MM.1S (cell line): ENCODE measurements around the gene ADGRE1.

Experiments
- DNase-seq: peaks from one replicate; pipeline ENCODE4 v3.0.0-alpha.2; 2015
- H2AFZ ChIP-seq: fragments of 300-600 bp; sonication (generic); 2 replicates; pipeline ENCODE4 v1.6.0; 2016; ENCODE audit warnings: antibody characterized with exemption, low read length
- H3F3A ChIP-seq: fragments of 300-600 bp; sonication (generic); 2 replicates; pipeline ENCODE4 v1.6.1; 2016; ENCODE audit warnings: mild to moderate bottlenecking, antibody characterized with exemption, low read length, moderate library complexity, mixed read lengths; ENCODE audit not compliant: insufficient read depth
- H3K27ac ChIP-seq: fragments of 300-600 bp; sonication (generic); 2 replicates; pipeline ENCODE4 v1.5.1; 2016; ENCODE audit warnings: mild to moderate bottlenecking, low read length
- H3K27me3 ChIP-seq: fragments of 300-600 bp; sonication (generic); replicated peaks from 2 replicates; pipeline ENCODE4 v1.6.0; 2016; ENCODE audit warnings: low read length; ENCODE audit not compliant: insufficient read depth
- H3K36me3 ChIP-seq: fragments of 300-600 bp; sonication (generic); replicated peaks from 2 replicates; pipeline ENCODE4 v1.6.1; 2016; ENCODE audit warnings: mild to moderate bottlenecking, low read length, mixed read lengths; ENCODE audit not compliant: insufficient read depth
- H3K4me1 ChIP-seq: fragments of 300-600 bp; sonication (generic); 2 replicates; pipeline ENCODE4 v1.6.1; 2016; ENCODE audit warnings: low read length, mixed read lengths
- H3K4me2 ChIP-seq: fragments of 300-600 bp; sonication (generic); 2 replicates; pipeline ENCODE4 v1.6.0; 2016; ENCODE audit warnings: low read depth, low read length
- H3K4me3 ChIP-seq: fragments of 300-600 bp; sonication (generic); 2 replicates; pipeline ENCODE4 v1.5.1; 2016; ENCODE audit warnings: low read length, mixed read lengths
- H3K79me2 ChIP-seq: fragments of 300-600 bp; sonication (generic); 2 replicates; pipeline ENCODE4 v1.6.1; 2016; ENCODE audit warnings: mixed run types, low read length, mixed read lengths
- H3K9ac ChIP-seq: fragments of 300-600 bp; sonication (generic); 2 replicates; pipeline ENCODE4 v1.6.1; 2016; ENCODE audit warnings: low read length, mixed read lengths
- H3K9me2 ChIP-seq: fragments of 300-600 bp; sonication (generic); replicated peaks from 2 replicates; pipeline ENCODE4 v1.6.1; 2016; ENCODE audit warnings: mild to moderate bottlenecking, low read length, mixed read lengths; ENCODE audit not compliant: insufficient read depth
- H3K9me3 ChIP-seq: fragments of 300-600 bp; sonication (generic); replicated peaks from 2 replicates; pipeline ENCODE4 v1.6.1; 2016; ENCODE audit warnings: mild to moderate bottlenecking, low read length, mixed read lengths; ENCODE audit not compliant: insufficient read depth
- H4K20me1 ChIP-seq: fragments of 300-600 bp; sonication (generic); 2 replicates; pipeline ENCODE4 v1.6.1; 2016; ENCODE audit warnings: mild to moderate bottlenecking, low read length, moderate library complexity, mixed read lengths; ENCODE audit not compliant: insufficient read depth
- EZH2 ChIP-seq: fragments of 300-600 bp; sonication (generic); optimal IDR thresholded peaks from 2 replicates; pipeline ENCODE3; 2017; ENCODE audit warnings: low read depth, mild to moderate bottlenecking, antibody characterized with exemption, low read length, mixed read lengths
- EZH2phosphoT487 ChIP-seq: fragments of 300-600 bp; sonication (generic); IDR thresholded peaks from 2 replicates; pipeline ENCODE4 v1.6.1; 2018; ENCODE audit warnings: antibody characterized with exemption, low read length
- TF ChIP-seq, protein P1 (sequence below): fragments of 300-600 bp; sonication (generic); IDR thresholded peaks from 2 replicates; pipeline ENCODE4 v1.5.1; 2016; ENCODE audit warnings: antibody characterized with exemption, low read length, mixed read lengths

Gene ADGRE1

DNA sequence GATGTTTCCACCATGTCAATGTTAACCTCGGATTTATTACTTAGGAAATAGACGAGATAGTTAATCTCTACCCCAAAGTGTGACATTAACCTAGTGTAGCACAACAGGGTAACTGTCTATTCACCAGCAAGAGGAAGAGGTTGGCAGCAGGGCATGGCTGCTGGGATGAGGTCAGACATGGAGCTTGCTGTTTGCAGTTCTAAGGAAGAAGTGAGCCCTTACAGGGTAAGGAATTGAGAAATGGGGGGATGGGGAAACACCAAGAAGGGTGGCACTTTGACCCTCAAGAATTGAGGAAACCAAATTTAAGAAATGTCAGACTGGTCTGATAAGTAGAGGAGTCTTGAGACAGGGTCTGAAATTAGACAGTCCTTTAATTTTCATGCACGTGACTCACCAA lies 71.4 kb downstream of the ADGRE1 start:
- TF ChIP-seq, protein P1, sequence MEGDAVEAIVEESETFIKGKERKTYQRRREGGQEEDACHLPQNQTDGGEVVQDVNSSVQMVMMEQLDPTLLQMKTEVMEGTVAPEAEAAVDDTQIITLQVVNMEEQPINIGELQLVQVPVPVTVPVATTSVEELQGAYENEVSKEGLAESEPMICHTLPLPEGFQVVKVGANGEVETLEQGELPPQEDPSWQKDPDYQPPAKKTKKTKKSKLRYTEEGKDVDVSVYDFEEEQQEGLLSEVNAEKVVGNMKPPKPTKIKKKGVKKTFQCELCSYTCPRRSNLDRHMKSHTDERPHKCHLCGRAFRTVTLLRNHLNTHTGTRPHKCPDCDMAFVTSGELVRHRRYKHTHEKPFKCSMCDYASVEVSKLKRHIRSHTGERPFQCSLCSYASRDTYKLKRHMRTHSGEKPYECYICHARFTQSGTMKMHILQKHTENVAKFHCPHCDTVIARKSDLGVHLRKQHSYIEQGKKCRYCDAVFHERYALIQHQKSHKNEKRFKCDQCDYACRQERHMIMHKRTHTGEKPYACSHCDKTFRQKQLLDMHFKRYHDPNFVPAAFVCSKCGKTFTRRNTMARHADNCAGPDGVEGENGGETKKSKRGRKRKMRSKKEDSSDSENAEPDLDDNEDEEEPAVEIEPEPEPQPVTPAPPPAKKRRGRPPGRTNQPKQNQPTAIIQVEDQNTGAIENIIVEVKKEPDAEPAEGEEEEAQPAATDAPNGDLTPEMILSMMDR = no peak
- TF ChIP-seq EZH2phosphoT487 (no peak), EZH2 (no peak)
- H3F3A ChIP-seq = no peaks in the 10 kb centered on the region
- H3K9me2 ChIP-seq = no peaks in the 10 kb centered on the region
- peaks cover 71% of the 10 kb centered on the region for H3K27me3 ChIP-seq
- H3K36me3 ChIP-seq = no peaks in the 10 kb centered on the region
- H3K4me3 ChIP-seq = no peak overlapping the region
- no peak overlapping the region for H3K9ac ChIP-seq
- no peaks in the 10 kb centered on the region for H4K20me1 ChIP-seq
- H2AFZ ChIP-seq = no peak overlapping the region
- no peak for DNase-seq
- no peaks in the 10 kb centered on the region for H3K4me1 ChIP-seq
- no peaks in the 10 kb centered on the region for H3K9me3 ChIP-seq
- H3K4me2 ChIP-seq = no peak overlapping the region
- no peak overlapping the region for H3K27ac ChIP-seq
- no peaks in the 10 kb centered on the region for H3K79me2 ChIP-seq

DNA sequence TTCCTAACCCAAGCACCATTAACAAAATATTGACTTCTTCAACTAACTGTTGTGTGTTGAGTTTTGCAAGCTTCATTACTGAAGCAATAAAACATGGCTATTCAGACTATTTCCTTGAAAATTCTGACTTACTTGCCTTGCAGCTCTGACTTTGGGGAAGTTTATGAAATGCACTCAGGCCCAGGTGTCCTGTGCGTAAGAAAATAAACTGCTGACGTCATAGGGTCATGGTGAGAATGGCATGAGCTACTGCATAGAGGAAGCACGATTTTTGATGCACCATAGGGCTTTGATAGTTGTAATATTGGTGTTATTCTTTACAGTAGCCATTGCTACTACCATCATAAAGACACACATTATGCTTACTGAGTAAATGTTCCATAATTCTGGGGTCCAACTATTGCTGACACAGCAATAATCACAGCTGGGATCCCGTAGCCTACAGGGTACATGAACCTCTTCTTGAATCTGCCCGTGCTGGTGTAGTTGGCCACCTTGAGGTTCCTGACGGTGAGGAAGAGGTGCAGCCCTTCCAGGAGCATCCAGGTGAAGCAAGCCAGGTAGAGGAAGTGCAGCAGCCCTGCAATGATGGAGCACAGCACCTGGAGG lies 76.0 kb downstream of the ADGRE1 start:
- H3F3A ChIP-seq = no peaks in the 10 kb centered on the region
- DNase-seq = no peak
- no peaks in the 10 kb centered on the region for H3K36me3 ChIP-seq
- no peaks in the 10 kb centered on the region for H3K9me3 ChIP-seq
- H3K4me2 ChIP-seq = no peak overlapping the region
- no peaks in the 10 kb centered on the region for H3K9me2 ChIP-seq
- no peak overlapping the region for H3K27ac ChIP-seq
- no peaks in the 10 kb centered on the region for H3K4me1 ChIP-seq
- H2AFZ ChIP-seq = no peak overlapping the region
- H4K20me1 ChIP-seq = no peaks in the 10 kb centered on the region
- peaks cover 68% of the 10 kb centered on the region for H3K27me3 ChIP-seq
- no peak overlapping the region for H3K9ac ChIP-seq
- no peaks in the 10 kb centered on the region for H3K79me2 ChIP-seq
- TF ChIP-seq, protein P1 = no peak
- TF ChIP-seq EZH2phosphoT487 (no peak), EZH2 (no peak)
- no peak overlapping the region for H3K4me3 ChIP-seq

DNA sequence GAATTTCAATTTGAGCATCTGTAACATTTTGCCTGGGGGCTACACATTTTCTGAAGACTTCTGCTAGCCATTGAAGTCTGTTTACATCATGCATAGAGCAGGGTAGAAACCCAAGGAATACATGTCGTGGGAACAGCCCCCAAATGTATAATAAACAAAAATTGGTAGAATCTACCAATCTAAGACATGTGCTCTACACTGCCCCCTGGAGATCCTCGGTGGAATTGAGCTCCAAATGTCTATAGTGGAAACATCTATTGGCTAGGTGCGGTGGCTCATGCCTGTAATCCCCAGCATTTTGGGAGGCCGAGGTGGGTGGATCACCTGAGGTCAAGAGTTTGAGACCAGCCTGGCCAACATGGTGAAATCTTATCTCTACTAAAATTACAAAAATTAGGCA lies 76.6 kb downstream of the ADGRE1 start:
- TF ChIP-seq EZH2 = no peak
- TF ChIP-seq, protein P1 = peak; percentile 58
- Histone ChIP-seq H3K79me2 (no peaks in the 10 kb centered on the region), H3K9me2 (no peaks in the 10 kb centered on the region), H3K9me3 (no peaks in the 10 kb centered on the region), H2AFZ (no peak overlapping the region), H3K27me3 (peaks cover 62% of the 10 kb centered on the region), H3F3A (no peaks in the 10 kb centered on the region), H3K4me2 (no peak overlapping the region), H3K4me3 (no peak overlapping the region), H3K4me1 (no peaks in the 10 kb centered on the region), H3K9ac (no peak overlapping the region), H3K27ac (no peak overlapping the region), H3K36me3 (no peaks in the 10 kb centered on the region), H4K20me1 (no peaks in the 10 kb centered on the region)
- DNase-seq = peak; percentile 25
